ENCODE results near the gene SERINC5. TPM values are rescaled to one million over a fixed set of nuclear protein-coding genes. Genes with fewer than 3 reads are reported as not detected.

The SERINC5 gene
- total RNA-seq, 2 donors from 2014 or later = 12.8 to 13.9 TPM

DNA sequence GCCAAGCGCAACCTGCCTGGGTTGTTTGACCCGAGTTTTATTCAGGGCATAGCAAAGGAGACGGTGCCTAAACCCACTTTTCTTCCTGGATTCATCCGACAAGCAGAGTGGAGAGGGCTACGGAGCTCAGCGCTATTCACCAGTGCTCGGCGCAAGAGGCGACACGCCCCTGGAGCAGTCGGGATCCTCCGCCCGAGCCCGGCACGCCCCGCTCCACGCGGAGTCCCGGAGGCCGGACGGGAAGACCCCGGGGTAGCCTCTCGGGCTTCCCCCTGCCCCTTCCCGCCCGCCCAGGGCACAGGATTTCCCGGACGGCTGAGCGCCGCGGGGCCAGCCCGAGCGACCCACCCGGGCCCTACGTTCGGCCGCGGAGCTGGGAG lies 427 bp downstream of the SERINC5 start:
- H3K27ac ChIP-seq = peak overlapping the region; percentile 84 to 90
- H3K4me3 ChIP-seq = peak overlapping the region; percentile 88
- peaks cover 4 to 30% of the 10 kb centered on the region in 2 donors for H3K4me1 ChIP-seq (ENCODE audit: control insufficient read depth in 1 of 2, low read depth in 2 of 2)
- H3K36me3 ChIP-seq = no peaks in the 10 kb centered on the region
- H3K27me3 ChIP-seq (replicated peaks; ENCODE audit: insufficient read depth) = no peaks in the 10 kb centered on the region
- H3K9me3 ChIP-seq = no peaks in the 10 kb centered on the region
- no peak for DNase-seq (ENCODE audit: low spot score)
- TF ChIP-seq, protein P1, sequence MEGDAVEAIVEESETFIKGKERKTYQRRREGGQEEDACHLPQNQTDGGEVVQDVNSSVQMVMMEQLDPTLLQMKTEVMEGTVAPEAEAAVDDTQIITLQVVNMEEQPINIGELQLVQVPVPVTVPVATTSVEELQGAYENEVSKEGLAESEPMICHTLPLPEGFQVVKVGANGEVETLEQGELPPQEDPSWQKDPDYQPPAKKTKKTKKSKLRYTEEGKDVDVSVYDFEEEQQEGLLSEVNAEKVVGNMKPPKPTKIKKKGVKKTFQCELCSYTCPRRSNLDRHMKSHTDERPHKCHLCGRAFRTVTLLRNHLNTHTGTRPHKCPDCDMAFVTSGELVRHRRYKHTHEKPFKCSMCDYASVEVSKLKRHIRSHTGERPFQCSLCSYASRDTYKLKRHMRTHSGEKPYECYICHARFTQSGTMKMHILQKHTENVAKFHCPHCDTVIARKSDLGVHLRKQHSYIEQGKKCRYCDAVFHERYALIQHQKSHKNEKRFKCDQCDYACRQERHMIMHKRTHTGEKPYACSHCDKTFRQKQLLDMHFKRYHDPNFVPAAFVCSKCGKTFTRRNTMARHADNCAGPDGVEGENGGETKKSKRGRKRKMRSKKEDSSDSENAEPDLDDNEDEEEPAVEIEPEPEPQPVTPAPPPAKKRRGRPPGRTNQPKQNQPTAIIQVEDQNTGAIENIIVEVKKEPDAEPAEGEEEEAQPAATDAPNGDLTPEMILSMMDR (IDR thresholded peaks at IDR 0.05) = no peak
- ATAC-seq (ENCODE audit: insufficient number of reproducible peaks, low FRiP score, low read depth) = peak; percentile 58

DNA sequence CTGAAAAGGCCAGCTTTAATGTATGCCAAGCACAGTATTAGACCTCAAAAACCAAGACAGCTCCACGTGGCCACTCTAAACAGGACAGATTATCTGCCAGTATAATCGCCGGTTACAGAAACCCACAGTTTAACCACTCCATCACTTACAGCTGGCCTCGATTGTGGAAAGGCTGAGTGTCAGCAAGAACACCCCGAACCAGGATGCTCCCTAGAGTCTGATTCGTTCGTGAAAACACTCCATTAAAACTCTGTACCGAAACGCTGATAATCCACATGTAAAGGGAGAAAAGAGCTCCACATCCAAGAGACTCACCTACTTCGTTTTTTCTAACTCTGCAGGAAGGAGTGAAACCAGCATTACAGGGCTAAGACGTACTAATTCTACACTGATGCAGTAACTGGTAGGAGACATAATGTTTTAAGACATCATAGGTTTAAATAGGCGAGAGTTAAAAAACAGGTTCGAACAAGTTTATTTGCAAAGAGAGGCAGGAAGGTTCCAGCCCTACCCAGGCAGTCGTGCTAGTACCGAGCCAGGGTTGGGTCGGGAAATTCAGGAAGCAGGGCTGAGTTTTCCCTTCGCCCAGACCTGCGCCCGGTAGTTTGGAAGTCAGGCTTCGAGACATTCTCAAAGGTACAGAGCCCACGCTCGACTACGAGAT lies 949 bp downstream of the SERINC5 start:
- TF ChIP-seq, protein P1 (IDR thresholded peaks at IDR 0.05) = no peak
- Histone ChIP-seq H3K4me3 (peak overlapping the region; percentile 88), H3K9me3 (no peaks in the 10 kb centered on the region), H3K36me3 (no peaks in the 10 kb centered on the region), H3K27ac (peak overlapping the region; percentile 84 to 90), H3K4me1 (ENCODE audit: control insufficient read depth in 1 of 2, low read depth in 2 of 2) (peaks cover 4 to 30% of the 10 kb centered on the region in 2 donors), H3K27me3 (replicated peaks; ENCODE audit: insufficient read depth) (no peaks in the 10 kb centered on the region)
- ATAC-seq (ENCODE audit: insufficient number of reproducible peaks, low FRiP score, low read depth) (no peak), DNase-seq (ENCODE audit: low spot score) (no peak)

GRCh38 chr5:80251636-80252035 lies 4.2 kb downstream of the SERINC5 start:
- Histone ChIP-seq H3K27me3 (replicated peaks; ENCODE audit: insufficient read depth) (no peaks in the 10 kb centered on the region), H3K9me3 (no peaks in the 10 kb centered on the region), H3K4me3 (no peak overlapping the region), H3K4me1 (ENCODE audit: control insufficient read depth in 1 of 2, low read depth in 2 of 2) (peaks cover 14 to 33% of the 10 kb centered on the region in 2 donors), H3K27ac (no peak overlapping the region), H3K36me3 (no peaks in the 10 kb centered on the region)
- TF ChIP-seq, protein P1 (IDR thresholded peaks at IDR 0.05) = no peak
- DNase-seq (ENCODE audit: low spot score) (no peak), ATAC-seq (ENCODE audit: insufficient number of reproducible peaks, low FRiP score, low read depth) (no peak)

DNA sequence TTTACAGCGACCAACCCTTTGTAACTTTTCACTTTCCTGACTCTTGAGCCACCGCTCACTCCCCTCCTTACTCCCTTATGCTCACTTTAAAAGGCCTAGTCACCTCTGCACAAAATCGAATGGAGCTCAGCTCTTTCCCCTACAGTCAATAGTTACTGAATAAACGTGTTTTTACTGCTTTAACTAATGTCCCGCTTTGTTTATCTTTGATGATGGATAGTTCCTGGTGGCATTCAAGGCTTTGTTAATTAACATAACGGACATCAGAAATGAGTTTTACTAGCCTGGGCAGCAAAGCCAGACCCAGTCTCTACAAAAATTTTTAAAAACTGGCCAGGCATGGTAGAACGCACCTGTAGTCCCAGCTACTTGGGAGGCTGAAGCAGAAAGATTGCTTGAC lies 5.0 kb downstream of the SERINC5 start:
- no peak overlapping the region for H3K27ac ChIP-seq
- no peak overlapping the region for H3K4me3 ChIP-seq
- ATAC-seq (ENCODE audit: insufficient number of reproducible peaks, low FRiP score, low read depth) (no peak), DNase-seq (ENCODE audit: low spot score) (no peak)
- H3K27me3 ChIP-seq (replicated peaks; ENCODE audit: insufficient read depth) = no peaks in the 10 kb centered on the region
- H3K4me1 ChIP-seq (ENCODE audit: control insufficient read depth in 1 of 2, low read depth in 2 of 2) = peaks cover 22 to 41% of the 10 kb centered on the region in 2 donors
- no peaks in the 10 kb centered on the region for H3K9me3 ChIP-seq
- TF ChIP-seq, protein P1 (IDR thresholded peaks at IDR 0.05) = no peak
- no peaks in the 10 kb centered on the region for H3K36me3 ChIP-seq

DNA sequence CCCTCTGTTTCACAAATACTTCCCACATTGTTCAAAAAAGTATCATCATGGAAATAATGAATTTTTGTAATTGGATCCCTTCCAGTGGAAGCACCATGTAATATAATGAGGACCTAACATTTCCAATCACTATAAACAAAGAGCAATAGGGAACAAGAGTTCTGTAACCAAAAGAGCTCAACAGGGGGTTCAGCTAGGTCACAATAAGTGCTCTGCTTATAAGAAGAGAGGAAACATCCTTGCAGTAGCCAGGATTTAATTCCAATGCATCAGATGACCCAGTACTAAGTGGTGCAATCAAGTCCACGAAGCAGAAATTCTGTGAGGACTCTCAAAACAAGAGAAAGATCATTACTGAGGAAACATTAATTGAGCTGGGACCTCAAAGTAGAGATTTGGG lies 5.9 kb downstream of the SERINC5 start:
- Histone ChIP-seq H3K4me3 (no peak overlapping the region), H3K27me3 (replicated peaks; ENCODE audit: insufficient read depth) (no peaks in the 10 kb centered on the region), H3K36me3 (no peaks in the 10 kb centered on the region), H3K9me3 (no peaks in the 10 kb centered on the region), H3K27ac (no peak overlapping the region), H3K4me1 (ENCODE audit: control insufficient read depth in 1 of 2, low read depth in 2 of 2) (peaks cover 22 to 47% of the 10 kb centered on the region in 2 donors)
- ATAC-seq (ENCODE audit: insufficient number of reproducible peaks, low FRiP score, low read depth) (no peak), DNase-seq (ENCODE audit: low spot score) (no peak)
- TF ChIP-seq, protein P1 (IDR thresholded peaks at IDR 0.05) = no peak
